Fibroblast of the aortic adventitia (primary cell): Measurements from ENCODE around the gene UNKL. TPM values are rescaled to one million over a fixed set of nuclear protein-coding genes. Genes with fewer than 3 reads are reported as not detected.

Source experiments
- DNase-seq: peaks from one replicate; pipeline ENCODE4 v3.0.0-alpha.2; 2010; ENCODE audit warnings: low read depth
- H3K4me3 ChIP-seq: 2 replicates; pipeline ENCODE4 v1.5.1; 2011; ENCODE audit warnings: low read depth, mild to moderate bottlenecking, control low read depth, low read length, moderate library complexity
- total RNA-seq: library from RNA; depleted of rRNA; stranded (reverse); fragments of >200 nt; gene quantifications from 2 replicates; pipeline ENCODE4 v1.2.3, GENCODE V29; 2012; ENCODE audit warnings: low replicate concordance
- TF ChIP-seq, protein P1 (sequence below): IDR thresholded peaks from 2 replicates; pipeline ENCODE4 v1.5.1; 2011; ENCODE audit warnings: mild to moderate bottlenecking, low read length, control low read depth, inconsistent platforms; ENCODE audit not compliant: insufficient read depth

Gene UNKL
- total RNA-seq, 1 donor: 11.5 TPM

DNA sequence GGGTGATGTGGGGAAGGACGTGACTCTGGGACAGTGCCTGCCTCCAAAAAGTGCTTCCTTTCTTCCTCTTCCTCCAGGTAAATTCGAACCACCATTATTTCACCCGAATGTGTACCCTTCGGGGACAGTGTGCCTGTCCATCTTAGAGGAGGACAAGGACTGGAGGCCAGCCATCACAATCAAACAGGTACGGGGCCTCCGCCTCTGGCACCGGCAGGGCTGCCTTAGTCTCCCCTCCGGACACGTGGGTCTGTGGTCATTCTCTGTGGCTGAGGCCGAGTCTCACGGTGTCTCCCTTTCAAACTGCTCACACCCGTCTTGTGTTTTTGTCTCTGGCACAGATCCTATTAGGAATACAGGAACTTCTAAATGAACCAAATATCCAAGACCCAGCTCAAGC is 94.4 kb downstream of the UNKL start:
- TF ChIP-seq, protein P1, sequence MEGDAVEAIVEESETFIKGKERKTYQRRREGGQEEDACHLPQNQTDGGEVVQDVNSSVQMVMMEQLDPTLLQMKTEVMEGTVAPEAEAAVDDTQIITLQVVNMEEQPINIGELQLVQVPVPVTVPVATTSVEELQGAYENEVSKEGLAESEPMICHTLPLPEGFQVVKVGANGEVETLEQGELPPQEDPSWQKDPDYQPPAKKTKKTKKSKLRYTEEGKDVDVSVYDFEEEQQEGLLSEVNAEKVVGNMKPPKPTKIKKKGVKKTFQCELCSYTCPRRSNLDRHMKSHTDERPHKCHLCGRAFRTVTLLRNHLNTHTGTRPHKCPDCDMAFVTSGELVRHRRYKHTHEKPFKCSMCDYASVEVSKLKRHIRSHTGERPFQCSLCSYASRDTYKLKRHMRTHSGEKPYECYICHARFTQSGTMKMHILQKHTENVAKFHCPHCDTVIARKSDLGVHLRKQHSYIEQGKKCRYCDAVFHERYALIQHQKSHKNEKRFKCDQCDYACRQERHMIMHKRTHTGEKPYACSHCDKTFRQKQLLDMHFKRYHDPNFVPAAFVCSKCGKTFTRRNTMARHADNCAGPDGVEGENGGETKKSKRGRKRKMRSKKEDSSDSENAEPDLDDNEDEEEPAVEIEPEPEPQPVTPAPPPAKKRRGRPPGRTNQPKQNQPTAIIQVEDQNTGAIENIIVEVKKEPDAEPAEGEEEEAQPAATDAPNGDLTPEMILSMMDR: no peak
- DNase-seq: no peak
- H3K4me3 ChIP-seq: no peak overlapping the region

DNA sequence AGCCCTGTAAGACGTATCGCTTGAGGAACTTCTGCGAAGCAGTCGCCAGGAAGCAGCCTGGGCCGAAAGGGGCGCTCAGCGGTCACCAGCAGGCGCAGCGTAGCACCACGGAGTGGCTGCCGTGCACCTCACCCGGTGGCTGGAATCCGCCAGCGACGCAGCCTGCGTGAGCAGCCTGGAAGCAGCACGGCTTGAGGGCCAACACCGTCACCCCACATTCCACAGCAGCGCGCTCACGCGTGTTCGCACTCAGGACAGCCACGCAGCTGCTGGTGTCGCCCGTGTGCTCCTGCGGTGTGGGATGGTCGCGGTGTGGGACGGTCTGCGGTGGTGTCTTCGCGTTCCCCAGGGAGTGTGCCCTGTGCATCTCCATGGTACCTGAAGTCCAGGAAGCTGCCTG is 95.5 kb downstream of the UNKL start:
- TF ChIP-seq, protein P1: no peak
- DNase-seq: no peak
- H3K4me3 ChIP-seq: no peak overlapping the region

DNA sequence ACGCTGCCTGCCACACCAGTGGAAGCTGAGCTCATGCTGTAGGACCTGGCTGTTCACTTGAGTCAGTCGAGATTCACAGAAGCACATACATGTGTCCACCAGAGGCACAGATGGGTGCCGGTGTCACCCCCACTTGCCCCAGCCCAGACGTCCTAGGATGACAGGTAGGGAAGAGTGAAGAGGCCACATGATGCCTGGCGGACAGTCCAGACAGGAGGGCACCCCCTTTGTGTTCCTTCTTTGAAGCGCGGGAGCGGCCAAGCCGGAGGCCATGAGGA is 96.3 kb downstream of the UNKL start:
- H3K4me3 ChIP-seq: no peak overlapping the region
- TF ChIP-seq, protein P1: no peak
- DNase-seq: no peak

DNA sequence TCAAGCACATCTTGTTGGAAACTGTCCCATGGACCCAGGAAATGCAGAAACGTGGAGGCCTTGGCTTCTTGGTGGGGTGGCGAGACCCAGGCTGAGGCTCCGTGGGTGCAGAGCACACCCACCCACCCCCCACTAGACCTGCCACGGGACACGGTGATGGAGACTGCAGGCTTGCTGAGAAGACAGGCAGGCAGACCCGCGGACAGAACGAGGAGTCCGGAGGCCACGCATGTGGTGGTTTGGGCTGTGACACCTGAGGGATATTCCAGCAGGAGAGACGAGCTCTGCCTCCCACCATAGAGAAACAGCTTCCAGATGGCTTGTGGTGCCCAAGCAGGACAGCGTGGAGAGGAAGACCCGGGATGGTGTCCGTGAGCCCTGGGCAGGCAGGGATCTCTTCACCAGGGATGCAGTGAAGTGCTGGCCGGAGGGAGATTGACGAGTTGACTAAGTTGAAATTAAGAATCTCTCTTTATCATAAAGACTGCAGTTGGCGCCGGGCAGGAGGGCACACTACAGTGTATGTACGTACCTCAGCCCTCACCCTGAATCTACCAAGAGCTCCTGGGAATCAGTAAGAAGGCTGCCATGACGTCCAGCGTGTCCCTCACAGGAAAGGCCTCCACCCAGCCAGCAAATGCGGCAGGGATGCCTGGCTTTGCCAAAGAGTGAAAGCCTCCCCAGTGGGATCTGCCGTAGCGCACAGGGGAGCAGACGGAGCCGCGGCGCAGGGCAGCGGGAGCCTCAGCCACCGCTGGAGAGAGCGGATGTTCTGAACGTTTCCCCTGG is 96.8 kb downstream of the UNKL start:
- DNase-seq: no peak

DNA sequence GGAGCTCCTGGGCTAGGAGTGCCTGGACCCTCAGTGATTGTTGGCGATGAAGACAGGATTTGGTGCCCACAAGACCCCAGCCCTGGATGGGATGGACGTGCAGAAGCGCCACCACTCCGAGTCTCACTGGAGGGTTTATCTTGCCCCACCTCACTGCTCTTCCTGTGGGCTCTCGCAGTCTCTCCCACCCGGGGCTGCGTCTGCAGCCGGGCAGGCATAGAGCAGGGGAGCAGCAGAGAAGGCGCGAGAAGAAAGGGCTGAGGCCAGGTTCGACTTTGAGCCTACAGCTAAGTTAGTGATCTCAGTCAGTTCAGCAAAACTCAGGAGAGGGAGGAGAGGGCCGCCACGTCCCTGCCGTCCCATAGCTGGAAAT is 98.5 kb downstream of the UNKL start:
- no peak for DNase-seq

More for the DNA sequence above, 96.8 kb downstream of the UNKL start:
- TF ChIP-seq, protein P1: no peak
- H3K4me3 ChIP-seq: no peak overlapping the region

DNA sequence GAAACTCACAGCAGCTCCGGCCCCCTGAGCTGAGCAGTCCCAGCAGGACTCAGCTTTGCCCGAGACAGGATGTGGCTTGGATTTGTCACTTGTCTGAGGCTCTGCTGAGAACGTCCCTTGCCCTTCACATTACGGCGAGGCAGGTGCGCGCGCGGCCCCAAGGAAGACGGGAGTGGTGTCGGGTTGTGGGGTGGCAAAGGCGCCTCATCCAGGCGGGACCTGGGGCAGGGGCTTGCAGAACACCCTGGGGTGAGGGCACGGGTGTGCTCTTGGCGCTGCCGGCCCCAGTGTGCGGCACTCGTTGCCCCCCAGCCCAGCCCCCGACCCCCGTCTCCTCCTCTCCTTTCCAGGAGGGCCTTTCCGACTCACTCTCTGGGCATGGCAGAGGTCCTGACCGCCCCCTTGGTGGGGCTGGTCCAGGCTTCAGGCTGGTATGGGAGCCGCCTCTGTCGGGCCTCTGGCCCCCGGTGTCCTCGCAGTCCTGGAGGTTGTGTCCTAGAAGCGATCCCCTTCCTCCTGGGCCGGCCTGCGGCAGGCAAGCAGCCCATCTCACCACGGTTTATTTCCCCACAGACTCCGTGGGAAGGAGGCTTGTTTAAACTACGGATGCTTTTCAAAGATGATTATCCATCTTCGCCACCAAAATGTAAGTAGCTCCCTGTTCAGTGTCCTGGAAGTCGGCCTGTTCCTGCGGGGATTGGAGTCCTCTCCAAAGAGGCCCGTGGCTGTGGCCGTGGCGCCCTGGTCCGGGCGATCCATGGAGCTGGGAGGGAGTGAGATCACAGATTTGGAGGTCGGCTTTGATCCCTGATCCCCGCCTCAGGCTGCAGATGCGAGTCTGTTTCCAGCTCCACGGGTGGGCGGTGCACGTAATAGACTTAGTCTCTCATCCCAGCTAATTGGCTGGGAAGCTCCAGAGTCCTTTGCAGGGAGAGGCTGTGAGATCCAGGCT is 99.1 kb downstream of the UNKL start:
- TF ChIP-seq, protein P1: no peak
- no peak overlapping the region for H3K4me3 ChIP-seq
- no peak for DNase-seq

More for the DNA sequence above, 98.5 kb downstream of the UNKL start:
- TF ChIP-seq, protein P1: no peak
- H3K4me3 ChIP-seq: no peak overlapping the region
